IMR-90 (cell line): Measurements from ENCODE around the gene SRC. TPM values are rescaled to one million over a fixed set of nuclear protein-coding genes. Genes with fewer than 3 reads are reported as not detected.

Experiments
- ATAC-seq: fragments of 200-7000 bp; cut with Tn5 transposase; 2 replicates; pipeline ENCODE4 v1.9.1; 2020; ENCODE audit warnings: low read depth, mild to moderate bottlenecking, moderate library complexity
- BruUV-seq: library from RNA; stranded (reverse); fragments of 400-500 nt; replicated peaks from 2 replicates; lab custom pipeline; 2021; lab: Mats Ljungman, UMichigan
- CTCF ChIA-PET: fragments of 300-600 bp; formaldehyde crosslinking; extraction: SDS; loops from one replicate; lab custom pipeline; 2021; ENCODE audit warnings: antibody characterized with exemption; lab: Yijun Ruan, JAX
- POLR2A ChIA-PET: fragments of 300-600 bp; sonication (Branson Sonifier 250); formaldehyde crosslinking; loops from one replicate; lab custom pipeline; 2022; ENCODE audit warnings: antibody characterized with exemption; ENCODE audit not compliant: unreplicated experiment; lab: Charles Lee
- DNase-seq: peaks from one replicate; pipeline ENCODE4 v3.0.0; 2013
- H2AFZ ChIP-seq: replicated peaks from 2 replicates; pipeline ENCODE3; 2013; ENCODE audit warnings: low read length, mild to moderate bottlenecking; ENCODE audit not compliant: poor library complexity
- H2AK5ac ChIP-seq: 2 replicates; pipeline ENCODE4 v1.6.1; 2013; ENCODE audit warnings: low read depth, low read length, inconsistent platforms
- H2AK9ac ChIP-seq: replicated peaks from 2 replicates; pipeline ENCODE3; 2013; ENCODE audit warnings: mild to moderate bottlenecking, low read depth, low read length, moderate library complexity; ENCODE audit not compliant: poor library complexity
- H2BK120ac ChIP-seq: 2 replicates; pipeline ENCODE4 v1.6.1; 2013; ENCODE audit warnings: low read depth, low read length, inconsistent platforms
- H2BK15ac ChIP-seq: 3 replicates; pipeline ENCODE4 v1.6.1; 2013; ENCODE audit warnings: low read depth, low read length, inconsistent platforms
- H2BK20ac ChIP-seq: 2 replicates; pipeline ENCODE4 v1.6.1; 2013; ENCODE audit warnings: low read depth, mild to moderate bottlenecking, inconsistent platforms, low read length, moderate library complexity
- H2BK5ac ChIP-seq: 2 replicates; pipeline ENCODE4 v1.6.1; 2013; ENCODE audit warnings: mild to moderate bottlenecking, low read depth, low read length, inconsistent platforms; ENCODE audit not compliant: poor library complexity, severe bottlenecking
- H3K14ac ChIP-seq: replicated peaks from 2 replicates; pipeline ENCODE4 v1.6.1; 2013; ENCODE audit warnings: low read depth, low read length, inconsistent platforms
- H3K18ac ChIP-seq: 2 replicates; pipeline ENCODE4 v1.6.1; 2013; ENCODE audit warnings: low read depth, low read length, control low read depth
- H3K23ac ChIP-seq: 2 replicates; pipeline ENCODE4 v1.6.1; 2013; ENCODE audit warnings: low read depth, low read length, inconsistent platforms
- H3K27ac ChIP-seq: 2 replicates; pipeline ENCODE4 v1.5.1; 2013; ENCODE audit warnings: mild to moderate bottlenecking, control low read depth, low read length; ENCODE audit not compliant: insufficient read depth
- H3K27me3 ChIP-seq: 2 replicates; pipeline ENCODE4 v1.6.1; 2013; ENCODE audit warnings: low read length; ENCODE audit not compliant: control insufficient read depth, insufficient read depth
- H3K36me3 ChIP-seq: 2 replicates; pipeline ENCODE4 v1.6.1; 2013; ENCODE audit warnings: low read length, mixed read lengths; ENCODE audit not compliant: control insufficient read depth, insufficient read depth
- H3K4ac ChIP-seq: 2 replicates; pipeline ENCODE4 v1.6.1; 2013; ENCODE audit warnings: low read depth, low read length, inconsistent platforms
- H3K4me1 ChIP-seq: 2 replicates; pipeline ENCODE4 v1.6.1; 2013; ENCODE audit warnings: low read length, mixed read lengths; ENCODE audit not compliant: control insufficient read depth, insufficient read depth
- H3K4me2 ChIP-seq: 2 replicates; pipeline ENCODE4 v1.6.1; 2013; ENCODE audit warnings: low read depth, mild to moderate bottlenecking, control low read depth, low read length, moderate library complexity
- H3K4me3 ChIP-seq: 2 replicates; pipeline ENCODE4 v1.5.1; 2013; ENCODE audit warnings: low read depth, mild to moderate bottlenecking, control low read depth, low read length, moderate library complexity; ENCODE audit not compliant: insufficient read depth
- H3K56ac ChIP-seq: 2 replicates; pipeline ENCODE4 v1.6.1; 2013; ENCODE audit warnings: low read length, inconsistent platforms; ENCODE audit not compliant: insufficient read depth; ENCODE audit errors: extremely low read depth
- H3K79me1 ChIP-seq, 2 experiments: 2 replicates each; pipeline ENCODE4 v1.6.1; 2013; ENCODE audit warnings: low read length in 2 of 2, inconsistent platforms in 1 of 2, low read depth in 1 of 2
- H3K9ac ChIP-seq: 2 replicates; pipeline ENCODE4 v1.6.1; 2013; ENCODE audit warnings: low read depth, low read length, control low read depth
- H3K9me1 ChIP-seq: 2 replicates; pipeline ENCODE4 v1.6.1; 2013; ENCODE audit warnings: low read length, inconsistent platforms; ENCODE audit not compliant: insufficient read depth
- H3K9me3 ChIP-seq: 2 replicates; pipeline ENCODE4 v1.6.1; 2013; ENCODE audit warnings: low read length; ENCODE audit not compliant: control insufficient read depth, insufficient read depth
- H4K20me1 ChIP-seq: 2 replicates; pipeline ENCODE4 v1.6.1; 2013; ENCODE audit warnings: low read length, inconsistent platforms; ENCODE audit not compliant: insufficient read depth
- H4K5ac ChIP-seq: 2 replicates; pipeline ENCODE4 v1.6.1; 2013; ENCODE audit warnings: mild to moderate bottlenecking, low read depth, low read length, control low read depth
- H4K8ac ChIP-seq, 2 experiments: 2 replicates each; pipeline ENCODE4 v1.6.1; 2013; ENCODE audit warnings: low read depth in 2 of 2, low read length in 2 of 2, control low read depth in 1 of 2, inconsistent platforms in 1 of 2
- H4K91ac ChIP-seq: 2 replicates; pipeline ENCODE4 v1.6.1; 2013; ENCODE audit warnings: low read depth, low read length, inconsistent platforms; ENCODE audit not compliant: insufficient read depth
- BHLHE40 ChIP-seq: fragments of 150-350 bp; IDR thresholded peaks from 2 replicates; pipeline ENCODE4 v1.6.1; 2016; ENCODE audit warnings: mild to moderate bottlenecking, low read depth, low read length
- CEBPB ChIP-seq: IDR thresholded peaks from 2 replicates; pipeline ENCODE4 v1.6.1; 2012; ENCODE audit warnings: low read depth, low read length, improper control_type of control experiment
- FOS ChIP-seq: fragments of 150-350 bp; IDR thresholded peaks from 2 replicates; pipeline ENCODE4 v1.6.1; 2016; ENCODE audit warnings: low read depth, low read length
- MAZ ChIP-seq: IDR thresholded peaks from 2 replicates; pipeline ENCODE4 v1.6.1; 2012; ENCODE audit warnings: low read depth, mild to moderate bottlenecking, low read length, improper control_type of control experiment, moderate library complexity, borderline replicate concordance
- MXI1 ChIP-seq: IDR thresholded peaks from 2 replicates; pipeline ENCODE4 v1.6.1; 2012; ENCODE audit warnings: low read depth, mild to moderate bottlenecking, low read length, moderate library complexity, borderline replicate concordance
- POLR2A ChIP-seq: IDR thresholded peaks from 2 replicates; pipeline ENCODE4 v1.6.1; 2012; ENCODE audit warnings: mild to moderate bottlenecking, low read depth, low read length
- WGBS, 2 experiments: methylation state at CpG; one replicate each; pipeline versions ENCODE4 v1.1.5 to v1.1.7; 2013; ENCODE audit warnings: missing lambda C conversion rate in 2 of 2; ENCODE audit not compliant: insufficient read length in 1 of 2; ENCODE audit errors: extremely low coverage in 2 of 2; 5-methylcytosine and 5-hydroxymethylcytosine counted together
- dilution Hi-C: fragments of 300-500 bp; cut with HindIII; formaldehyde crosslinking; loops from one replicate; pipeline ENCODE4 v1.14.3; 2018; ENCODE audit warnings: low sequenced_read_pairs; ENCODE audit not compliant: unreplicated experiment
- in situ Hi-C: fragments of 300-500 bp; cut with MboI; formaldehyde crosslinking; loops from 3 replicates; pipeline ENCODE4 v1.14.3; 2019; ENCODE audit warnings: low sequenced_read_pairs, inconsistent platforms, mixed read lengths
- intact Hi-C: fragments of 100-400 bp; cut with micrococcal nuclease; formaldehyde crosslinking; loops from 2 replicates; pipeline ENCODE4 v1.10.0; 2022
- polyA plus RNA-seq, 3 experiments: library from polyadenylated mRNA; depleted of rRNA; stranded (reverse); fragments of >200 nt; gene quantifications; 2 replicates each; pipeline ENCODE4 v1.2.3, GENCODE V29; 2012; ENCODE audit warnings: low replicate concordance in 1 of 3
- total RNA-seq: library from RNA; depleted of rRNA; stranded (reverse); fragments of >200 nt; gene quantifications from 2 replicates; pipeline ENCODE4 v1.2.3, GENCODE V29; 2012

Gene SRC
- total and polyA plus RNA-seq, 2 of the 4 experiments (the other 2 are of a cell fraction): 7.0 to 24.2 TPM

DNA sequence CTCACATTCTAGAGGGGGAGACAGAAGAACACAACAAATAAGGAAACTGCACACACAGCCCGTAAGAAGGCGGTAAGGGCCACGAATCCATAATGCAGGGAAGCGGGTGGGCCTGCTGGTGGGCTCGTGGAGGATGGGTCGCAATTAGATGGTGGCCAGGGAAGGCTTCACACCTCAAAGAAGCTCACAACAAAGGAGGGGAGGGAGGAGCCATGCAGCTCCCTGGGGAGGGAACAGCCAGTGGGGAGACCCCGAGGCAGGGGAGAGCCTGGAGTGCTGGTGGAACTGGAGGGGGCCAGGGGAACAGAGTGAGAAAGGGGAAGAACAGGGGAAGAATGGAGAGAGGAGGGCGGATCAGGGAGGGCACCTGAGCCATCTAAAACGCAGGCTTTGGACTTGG, 13.4 kb downstream of the SRC start:
- 33% methylated on average over 2 of the region's 9 CpGs; no CpG with 5 or more reads in 1 of the 2 experiments for WGBS, 2 experiments
- H4K8ac ChIP-seq: no peak overlapping the region
- no peaks in the 10 kb centered on the region for H3K27me3 ChIP-seq
- dilution Hi-C loops: no loop called here
- no peak overlapping the region for H4K91ac ChIP-seq
- no peak overlapping the region for H3K9ac ChIP-seq
- no peak overlapping the region for H2BK15ac ChIP-seq
- ChIA-PET POLR2A (no interaction called here), CTCF (no interaction called here)
- H4K5ac ChIP-seq: no peak overlapping the region
- no peak overlapping the region for H2BK5ac ChIP-seq
- no peak for ATAC-seq
- H3K27ac ChIP-seq: no peak overlapping the region
- H3K14ac ChIP-seq: no peak overlapping the region
- no peak overlapping the region for H3K4ac ChIP-seq
- H3K4me1 ChIP-seq: peaks cover 5% of the 10 kb centered on the region
- no peak overlapping the region for H3K23ac ChIP-seq
- peaks cover 90% of the 10 kb centered on the region for H4K20me1 ChIP-seq
- no peak for DNase-seq
- H3K9me1 ChIP-seq: peaks cover 18% of the 10 kb centered on the region
- H3K79me1 ChIP-seq: peaks cover 25 to 92% of the 10 kb centered on the region in 2 experiments
- H3K18ac ChIP-seq: no peak overlapping the region
- H2AK9ac ChIP-seq: no peak overlapping the region
- H3K9me3 ChIP-seq: no peaks in the 10 kb centered on the region
- no peak for TF ChIP-seq POLR2A
- no peak for TF ChIP-seq CEBPB
- TF ChIP-seq MAZ: no peak
- no peak for TF ChIP-seq FOS
- TF ChIP-seq BHLHE40: no peak
- no peak for TF ChIP-seq MXI1
- H2BK120ac ChIP-seq: no peak overlapping the region
- H2AK5ac ChIP-seq: no peak overlapping the region
- in situ Hi-C loops: no loop called here
- no peak overlapping the region for H2AFZ ChIP-seq
- peaks cover 8% of the 10 kb centered on the region; the same call in 1 of the 2 replicates for H3K36me3 ChIP-seq
- H3K4me2 ChIP-seq: no peak overlapping the region
- BruUV-seq: no TSS peak
- H3K56ac ChIP-seq: no peak overlapping the region
- H2BK20ac ChIP-seq: no peak overlapping the region
- intact Hi-C loops: no loop called here
- H3K4me3 ChIP-seq: no peak overlapping the region
